H9 (cell line): ENCODE data around the gene ECHS1. TPM values are rescaled to one million over a fixed set of nuclear protein-coding genes. Genes with fewer than 3 reads are reported as not detected.

ENCODE experiments used
- DNase-seq: peaks from one replicate; pipeline ENCODE4 v3.0.0-alpha.2; 2017
- H2AFZ ChIP-seq: one replicate; pipeline ENCODE4 v1.6.1; 2013; ENCODE audit warnings: mild to moderate bottlenecking, low read length, control low read depth, moderate library complexity
- H2AK5ac ChIP-seq: 2 replicates; pipeline ENCODE4 v1.6.1; 2013; ENCODE audit warnings: low read length, control low read depth, mixed read lengths; ENCODE audit not compliant: insufficient read length
- H2BK120ac ChIP-seq: one replicate; pipeline ENCODE4 v1.6.1; 2013; ENCODE audit warnings: low read depth, mild to moderate bottlenecking, low read length, control low read depth, inconsistent platforms; ENCODE audit not compliant: poor library complexity, severe bottlenecking
- H2BK12ac ChIP-seq: 2 replicates; pipeline ENCODE4 v1.6.1; 2013; ENCODE audit warnings: low read length, control low read depth, mixed read lengths, low read depth; ENCODE audit not compliant: insufficient read length
- H2BK15ac ChIP-seq: 2 replicates; pipeline ENCODE4 v1.6.1; 2013; ENCODE audit warnings: low read depth, low read length, control low read depth
- H2BK20ac ChIP-seq: one replicate; pipeline ENCODE4 v1.6.1; 2013; ENCODE audit warnings: low read depth, mild to moderate bottlenecking, low read length, control low read depth, inconsistent platforms; ENCODE audit not compliant: poor library complexity, severe bottlenecking
- H2BK5ac ChIP-seq: 2 replicates; pipeline ENCODE4 v1.6.1; 2013; ENCODE audit warnings: low read length, control low read depth, mixed read lengths; ENCODE audit not compliant: insufficient read length
- H3K14ac ChIP-seq: 2 replicates; pipeline ENCODE4 v1.6.1; 2013; ENCODE audit warnings: low read length, control low read depth; ENCODE audit not compliant: insufficient read depth
- H3K18ac ChIP-seq: 2 replicates; pipeline ENCODE4 v1.6.1; 2013; ENCODE audit warnings: low read depth, mild to moderate bottlenecking, mixed read lengths, low read length, control low read depth; ENCODE audit not compliant: insufficient read length
- H3K23ac ChIP-seq: 2 replicates; pipeline ENCODE4 v1.6.1; 2013; ENCODE audit warnings: low read length, control low read depth, mixed read lengths, low read depth; ENCODE audit not compliant: insufficient read length
- H3K23me2 ChIP-seq: 2 replicates; pipeline ENCODE4 v1.6.1; 2013; ENCODE audit warnings: low read depth, mild to moderate bottlenecking, mixed read lengths, low read length, control low read depth; ENCODE audit not compliant: insufficient read length, poor library complexity, severe bottlenecking
- H3K27ac ChIP-seq: 2 replicates; pipeline ENCODE4 v1.5.1; 2013; ENCODE audit warnings: low read length, control low read depth, mixed read lengths, low read depth; ENCODE audit not compliant: insufficient read length
- H3K27me3 ChIP-seq: 2 replicates; pipeline ENCODE4 v1.6.1; 2013; ENCODE audit warnings: low read length, control low read depth, inconsistent platforms; ENCODE audit not compliant: insufficient read depth
- H3K4ac ChIP-seq: 2 replicates; pipeline ENCODE4 v1.6.1; 2013; ENCODE audit warnings: low read depth, mild to moderate bottlenecking, control low read depth, inconsistent platforms, low read length, moderate library complexity
- H3K4me1 ChIP-seq: 2 replicates; pipeline ENCODE4 v1.6.1; 2013; ENCODE audit warnings: low read length, control low read depth, inconsistent platforms; ENCODE audit not compliant: insufficient read depth
- H3K4me2 ChIP-seq: 2 replicates; pipeline ENCODE4 v1.6.1; 2013; ENCODE audit warnings: low read length, control low read depth, mixed read lengths; ENCODE audit not compliant: insufficient read length, insufficient read depth
- H3K56ac ChIP-seq: 2 replicates; pipeline ENCODE4 v1.6.1; 2013; ENCODE audit warnings: low read depth, mild to moderate bottlenecking, mixed read lengths, low read length, control low read depth; ENCODE audit not compliant: insufficient read length
- H3K79me1 ChIP-seq: 2 replicates; pipeline ENCODE4 v1.6.1; 2013; ENCODE audit warnings: low read depth, mild to moderate bottlenecking, moderate library complexity, low read length, control low read depth, inconsistent platforms; ENCODE audit not compliant: insufficient read depth, poor library complexity, severe bottlenecking
- H3K79me2 ChIP-seq: 2 replicates; pipeline ENCODE4 v1.6.1; 2013; ENCODE audit warnings: low read length, control low read depth, inconsistent platforms; ENCODE audit not compliant: insufficient read depth
- H3K9ac ChIP-seq: 2 replicates; pipeline ENCODE4 v1.6.1; 2013; ENCODE audit warnings: low read length, control low read depth, mixed read lengths; ENCODE audit not compliant: insufficient read length; ENCODE audit errors: extremely low read depth
- H3K9me3 ChIP-seq: one replicate; pipeline ENCODE4 v1.6.1; 2013; ENCODE audit warnings: low read depth, low read length, inconsistent platforms; ENCODE audit not compliant: control insufficient read depth
- H3T11ph ChIP-seq: one replicate; pipeline ENCODE4 v1.6.1; 2013; ENCODE audit warnings: mild to moderate bottlenecking, low read length, control low read depth, inconsistent platforms
- H4K20me1 ChIP-seq: one replicate; pipeline ENCODE4 v1.6.1; 2013; ENCODE audit not compliant: control insufficient read depth, insufficient read length, insufficient read depth
- H4K5ac ChIP-seq: 2 replicates; pipeline ENCODE4 v1.6.1; 2013; ENCODE audit warnings: low read depth, mild to moderate bottlenecking, mixed read lengths, low read length, control low read depth; ENCODE audit not compliant: insufficient read length
- H4K8ac ChIP-seq: replicated peaks from 2 replicates; pipeline ENCODE4 v1.6.1; 2013; ENCODE audit warnings: low read length, control low read depth, mixed read lengths, low read depth; ENCODE audit not compliant: insufficient read length
- H4K91ac ChIP-seq: 2 replicates; pipeline ENCODE4 v1.6.1; 2013; ENCODE audit warnings: low read depth, mild to moderate bottlenecking, moderate library complexity, mixed read lengths, low read length, control low read depth; ENCODE audit not compliant: insufficient read length
- H3K27ac Mint-ChIP-seq, 3 experiments: 2 replicates in 2 of 3; 3 replicates in 1 of 3; pipeline ENCODE4 v1.8.0; 2020 to 2021; ENCODE audit warnings: mixed read lengths in 3 of 3, mild to moderate bottlenecking in 1 of 3, moderate library complexity in 1 of 3
- H3K27me3 Mint-ChIP-seq: 2 replicates; pipeline ENCODE4 v1.8.0; 2021; ENCODE audit warnings: low read depth, mild to moderate bottlenecking, moderate library complexity, mixed read lengths
- H3K36me3 Mint-ChIP-seq, 3 experiments: 2 replicates in 2 of 3; 3 replicates in 1 of 3; pipeline ENCODE4 v1.8.0; 2020 to 2021; ENCODE audit warnings: low read depth in 3 of 3, mixed read lengths in 3 of 3; ENCODE audit not compliant: insufficient read depth in 1 of 3
- H3K4me1 Mint-ChIP-seq, 2 experiments: 2 replicates each; pipeline ENCODE4 v1.8.0; 2020; ENCODE audit warnings: mixed read lengths in 2 of 2
- H3K4me3 Mint-ChIP-seq, 2 experiments: 2 replicates in 1 of 2; 3 replicates in 1 of 2; pipeline ENCODE4 v1.8.0; 2020 to 2021; ENCODE audit warnings: mild to moderate bottlenecking in 2 of 2, mixed read lengths in 2 of 2, moderate library complexity in 1 of 2
- H3K9me3 Mint-ChIP-seq, 2 experiments: 2 replicates in 1 of 2; 3 replicates in 1 of 2; pipeline ENCODE4 v1.8.0; 2020; ENCODE audit warnings: mild to moderate bottlenecking in 2 of 2, mixed read lengths in 2 of 2, moderate library complexity in 1 of 2
- CTCF ChIP-seq: fragments of 200-600 bp; sonication (generic); conservative IDR thresholded peaks from 3 replicates; pipeline ENCODE4 v1.8.0; 2021; ENCODE audit warnings: antibody characterized with exemption, mild to moderate bottlenecking
- WGBS: extraction: QIAGEN DNeasy Blood & Tissue Kit; methylation state at CpG from one replicate; pipeline ENCODE4 v1.1.7; 2013; ENCODE audit warnings: missing lambda C conversion rate, low lambda C conversion rate, mixed read lengths; ENCODE audit not compliant: insufficient read length; ENCODE audit errors: extremely low coverage; 5-methylcytosine and 5-hydroxymethylcytosine counted together
- total RNA-seq: library from RNA; stranded (reverse); gene quantifications from 2 replicates; pipeline ENCODE4 v1.2.1, GENCODE V29; 2021

ECHS1 gene
- total RNA-seq, 1 experiment from 2014 or later = 94.1 TPM

GRCh38 chr10:133405844-133406527 lies 32.8 kb upstream of the ECHS1 start:
- peaks cover 73 to 95% (median 86%) of the 10 kb centered on the region in 3 experiments for H3K36me3 Mint-ChIP-seq
- WGBS = no CpG with 5 or more reads among the region's 8 CpGs

More at GRCh38 chr10:133405844-133406527, 32.8 kb upstream of the ECHS1 start:
- H4K91ac ChIP-seq = no peak overlapping the region
- peaks cover 3% of the 10 kb centered on the region; the same call in 1 of the 2 replicates for H3K79me2 ChIP-seq
- H2AK5ac ChIP-seq = no peak overlapping the region
- no peaks in the 10 kb centered on the region for H3K4me1 Mint-ChIP-seq
- no peak overlapping the region for H3K27ac ChIP-seq
- H3K4me2 ChIP-seq = no peak overlapping the region
- no peak overlapping the region for H3T11ph ChIP-seq
- no peak overlapping the region for H2BK20ac ChIP-seq
- H3K23me2 ChIP-seq = no peaks in the 10 kb centered on the region
- no peak overlapping the region for H3K56ac ChIP-seq
- H4K20me1 ChIP-seq = no peaks in the 10 kb centered on the region
- no peak overlapping the region for H2BK12ac ChIP-seq
- H3K27ac Mint-ChIP-seq = no peak overlapping the region
- no peak overlapping the region for H4K8ac ChIP-seq
- no peak overlapping the region for H3K23ac ChIP-seq
- no peaks in the 10 kb centered on the region for H3K9me3 ChIP-seq
- H3K4me1 ChIP-seq = no peaks in the 10 kb centered on the region
- peaks cover 8 to 14% of the 10 kb centered on the region in 2 experiments; a peak in 4 of 5 replicates for H3K9me3 Mint-ChIP-seq
- H3K18ac ChIP-seq = no peak overlapping the region
- H3K27me3 ChIP-seq = no peaks in the 10 kb centered on the region
- no peak for TF ChIP-seq CTCF
- DNase-seq = no peak
- no peak overlapping the region for H3K9ac ChIP-seq
- no peak overlapping the region for H2BK15ac ChIP-seq
- no peak overlapping the region for H4K5ac ChIP-seq
- H2BK5ac ChIP-seq = no peak overlapping the region
- H3K4me3 Mint-ChIP-seq = no peak overlapping the region
- peaks cover 2% of the 10 kb centered on the region for H3K79me1 ChIP-seq
- H3K14ac ChIP-seq = no peak overlapping the region
- no peak overlapping the region for H2BK120ac ChIP-seq
- H2AFZ ChIP-seq = no peak overlapping the region
- H3K4ac ChIP-seq = no peak overlapping the region
- no peaks in the 10 kb centered on the region for H3K27me3 Mint-ChIP-seq
